ENCODE results near the gene DLX3.
A peak's percentile ranks its signal among the peaks of the same experiment; 100 is the strongest.

Gene DLX3

DNA sequence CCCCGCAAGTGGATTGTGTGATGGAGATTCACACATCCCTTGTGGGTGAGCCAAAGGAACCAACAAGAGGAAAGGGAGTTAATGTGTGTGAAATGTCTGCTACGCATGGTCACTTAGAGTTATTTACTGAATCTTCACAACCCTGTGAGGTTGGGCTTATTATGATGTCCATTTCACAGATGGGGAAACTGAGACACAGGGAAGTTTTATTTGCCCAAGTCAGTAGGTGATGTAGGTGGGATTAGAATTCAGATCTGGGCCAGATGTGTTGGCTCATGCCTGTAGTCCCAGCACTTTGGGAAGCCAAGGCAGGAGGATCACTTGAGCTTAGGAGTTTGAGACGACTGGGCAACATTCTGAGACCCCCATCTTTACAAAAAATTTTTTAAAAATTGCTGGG, 37.7 kb downstream of the DLX3 start:
- no peak for DNase-seq (ENCODE audit: low read depth in 2 of 2)

DNA sequence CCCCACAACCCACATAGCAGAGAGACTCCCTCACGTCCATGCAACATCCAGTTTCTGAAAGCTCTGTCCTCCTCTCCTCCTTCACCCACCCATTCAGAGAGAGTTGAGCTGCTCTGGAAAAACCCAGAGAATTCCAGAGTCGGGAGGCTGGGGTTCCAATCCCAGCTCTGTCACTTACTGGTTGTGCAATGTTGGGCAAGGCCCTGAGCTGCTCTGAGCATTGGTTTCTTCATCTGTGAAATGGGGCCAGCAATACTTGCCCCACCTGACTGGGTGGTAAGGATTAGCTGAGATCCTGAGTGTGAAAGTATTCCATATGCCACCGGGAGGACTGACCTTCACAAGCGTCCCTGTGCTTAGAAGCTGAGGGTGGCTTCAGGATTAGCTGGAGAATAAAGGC, 38.2 kb downstream of the DLX3 start:
- no peak for DNase-seq (ENCODE audit: low read depth in 2 of 2)

DNA sequence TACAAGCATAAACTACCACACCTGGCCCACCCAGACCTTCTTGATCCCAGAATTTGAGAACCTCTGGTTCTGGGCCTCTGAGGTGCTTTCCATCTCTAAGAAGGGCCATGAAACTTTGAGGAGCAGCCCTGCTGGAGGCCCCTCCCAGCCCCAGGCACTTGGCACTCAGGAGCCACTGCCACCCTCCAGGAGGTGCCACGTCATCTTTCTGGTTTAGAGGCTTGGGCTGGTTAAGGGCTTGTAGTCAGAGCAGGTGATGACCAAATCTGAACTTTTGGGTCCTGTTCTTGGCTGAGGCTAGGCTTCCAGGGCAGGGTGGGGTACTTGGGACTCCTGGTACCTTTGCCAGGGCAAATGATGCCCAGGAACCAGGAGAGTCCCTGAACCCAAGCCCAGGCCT, 39.9 kb downstream of the DLX3 start:
- DNase-seq (ENCODE audit: low read depth in 2 of 2), result no peak

DNA sequence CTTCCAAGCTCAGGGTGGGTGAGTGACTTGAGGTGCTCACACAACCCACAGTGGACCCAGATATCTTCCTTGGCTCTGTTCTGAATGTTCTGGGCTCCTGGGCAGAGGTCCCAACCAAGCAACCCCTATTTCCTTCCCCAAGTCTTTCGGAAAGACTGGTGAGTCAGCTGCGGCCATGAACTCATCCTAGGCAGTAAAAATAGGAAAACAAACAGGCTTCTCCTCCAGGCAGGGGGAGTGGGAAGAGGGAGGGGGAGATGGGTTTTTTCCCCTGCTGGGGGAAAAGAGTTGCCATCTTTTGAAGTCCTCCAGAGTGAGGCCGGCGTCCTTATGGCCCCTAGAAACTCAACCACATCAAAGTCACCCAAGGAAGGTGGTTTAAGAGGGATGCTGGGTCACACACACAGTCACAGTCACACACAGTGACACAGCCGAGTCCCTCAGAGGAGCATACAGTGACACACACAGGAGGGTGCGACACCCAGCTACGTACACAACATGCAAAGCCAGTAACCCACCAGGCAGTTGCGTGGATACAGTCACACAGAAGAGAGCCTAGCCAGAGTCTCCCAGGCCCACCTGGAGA, 42.0 kb downstream of the DLX3 start:
- DNase-seq (ENCODE audit: low read depth in 2 of 2), result no peak

DNA sequence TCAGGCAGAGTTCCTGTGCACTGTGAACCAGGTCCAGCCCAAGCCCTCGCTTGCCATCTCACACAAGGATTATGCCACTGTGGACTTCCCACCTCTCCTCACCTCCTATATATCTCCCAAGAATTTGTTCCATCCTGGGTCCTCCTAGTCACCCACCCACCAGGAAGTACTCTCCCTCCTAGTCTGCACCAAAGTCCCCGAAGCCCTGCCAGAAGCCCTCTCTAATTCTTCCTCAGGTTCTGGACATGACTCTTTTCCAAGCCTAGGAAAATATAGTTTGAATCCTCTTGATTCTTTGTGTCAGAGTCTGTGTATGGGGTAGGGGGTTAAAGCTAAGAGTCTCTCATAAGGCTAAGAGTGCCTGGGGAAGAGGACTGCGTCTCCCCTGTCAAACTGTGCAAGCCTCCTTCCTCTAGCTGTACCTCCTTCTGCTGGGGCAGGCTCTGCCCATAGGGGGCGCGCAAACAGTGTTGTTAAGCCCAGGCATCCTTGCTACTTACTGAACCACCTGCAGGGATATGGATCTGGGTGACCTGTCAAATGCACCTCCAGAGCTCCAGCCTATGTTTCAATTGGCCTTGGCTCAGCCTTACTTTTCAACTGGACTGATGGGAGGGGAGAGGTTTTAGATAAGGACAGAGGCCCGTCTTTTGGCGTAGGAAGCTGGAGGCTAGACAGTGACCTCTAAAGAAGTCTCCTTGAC, 42.7 kb downstream of the DLX3 start:
- DNase-seq (ENCODE audit: low read depth in 2 of 2), result peak; percentile 57 to 68

DNA sequence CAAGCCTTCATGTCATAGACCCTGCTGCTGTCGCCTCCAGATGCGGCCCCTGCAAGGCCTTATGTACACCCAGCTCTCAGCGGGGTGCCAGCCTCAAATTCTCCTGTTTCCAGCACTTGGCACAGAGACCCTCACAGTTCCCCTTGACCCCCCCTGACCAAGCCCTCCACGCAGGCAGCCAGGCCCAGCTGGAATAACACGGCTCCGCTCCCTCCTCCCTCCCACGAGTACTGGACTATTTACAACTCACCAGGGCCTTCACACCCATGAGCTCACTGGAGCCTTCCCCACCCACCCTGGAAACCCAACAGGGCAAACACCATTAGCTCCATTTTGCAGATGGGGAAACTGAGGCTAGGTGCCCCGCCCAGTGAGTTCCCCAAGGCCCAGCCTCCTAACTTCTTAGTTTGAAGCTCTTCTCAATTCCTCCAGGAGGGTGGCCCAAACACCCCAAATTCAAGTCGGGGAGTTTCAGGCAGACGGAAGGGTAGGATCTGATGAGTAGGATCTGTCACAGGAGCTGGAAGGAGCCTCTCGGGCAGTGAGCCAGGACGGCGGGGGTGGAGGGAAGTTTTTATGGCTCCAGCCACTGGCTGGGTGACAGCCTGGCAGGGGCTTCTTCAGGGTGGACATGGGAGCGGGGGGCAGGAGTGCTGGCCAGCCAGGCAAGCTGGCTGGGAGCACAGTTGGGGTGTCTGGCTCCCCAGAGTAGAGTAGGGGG, 43.5 kb downstream of the DLX3 start:
- DNase-seq (ENCODE audit: low read depth in 2 of 2), result no peak

DNA sequence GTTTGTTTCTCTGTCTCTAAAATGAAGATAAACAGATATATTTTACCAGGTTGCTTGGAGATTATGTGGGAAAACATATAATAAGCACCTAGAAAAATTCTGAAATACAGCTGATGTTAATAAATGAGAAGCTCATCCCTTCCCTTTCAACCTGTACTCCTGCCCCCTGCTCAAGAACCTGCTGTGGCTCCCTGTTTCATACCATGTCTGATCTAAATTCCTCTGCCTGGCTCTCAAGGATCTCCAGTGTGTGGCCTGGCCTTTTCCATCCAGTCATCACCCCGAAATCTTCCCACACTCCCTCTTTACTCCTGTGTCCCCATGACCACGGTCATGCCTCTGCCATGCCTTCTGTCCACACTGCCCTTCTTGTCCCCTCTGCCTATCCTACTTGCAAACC, 45.4 kb downstream of the DLX3 start:
- DNase-seq (ENCODE audit: low read depth in 2 of 2), result no peak

DNA sequence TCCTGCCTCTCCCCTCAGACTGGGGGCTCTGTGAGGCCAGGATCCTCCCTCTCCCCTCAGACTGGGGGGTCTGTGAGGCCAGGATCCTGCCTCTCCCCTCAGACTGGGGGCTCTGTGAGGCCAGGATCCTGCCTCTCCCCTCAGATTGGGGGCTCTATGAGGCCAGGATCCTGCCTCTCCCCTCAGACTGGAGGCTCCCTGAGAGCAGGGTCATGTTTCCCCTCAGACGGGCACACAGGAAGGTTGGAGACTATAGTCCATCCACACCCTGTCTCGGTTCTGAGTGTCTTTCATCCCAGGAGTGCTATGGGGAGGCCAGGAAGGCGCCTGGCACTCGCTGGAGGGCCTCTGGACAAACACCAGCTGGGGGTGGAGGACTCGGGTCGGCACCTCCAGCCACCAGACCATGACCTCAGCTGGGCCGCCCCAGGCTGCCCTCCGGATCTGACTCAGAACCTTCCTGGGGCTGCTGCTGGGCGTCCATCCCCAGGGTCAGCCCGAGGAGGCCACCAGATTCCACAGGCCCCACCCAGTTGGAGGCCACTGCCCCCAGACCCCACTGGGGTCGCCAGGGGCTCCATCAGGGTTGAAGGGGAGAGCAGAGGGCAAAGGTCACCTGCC, 48.0 kb downstream of the DLX3 start:
- DNase-seq (ENCODE audit: low read depth in 2 of 2), result no peak

DNA sequence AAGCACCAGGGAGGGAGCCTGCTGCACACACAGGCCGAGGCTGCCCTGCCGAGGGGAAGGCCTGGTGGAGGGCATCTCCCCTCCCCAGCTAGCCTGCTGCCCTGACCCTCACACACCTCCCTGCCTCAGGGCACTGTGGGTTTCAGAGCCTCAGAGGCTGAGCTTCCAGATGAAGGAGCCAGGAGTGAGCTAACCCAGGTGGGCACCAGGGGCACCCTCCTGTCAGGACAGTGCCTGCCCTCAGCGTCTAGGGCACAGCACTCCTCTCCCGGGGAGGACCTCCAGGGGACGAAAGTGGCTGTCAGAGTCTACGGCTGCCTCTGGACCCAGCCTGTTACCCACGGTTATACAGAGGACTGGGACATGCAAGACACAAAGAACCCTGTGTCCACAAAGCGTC, 48.8 kb downstream of the DLX3 start:
- no peak for DNase-seq (ENCODE audit: low read depth in 2 of 2)

DNA sequence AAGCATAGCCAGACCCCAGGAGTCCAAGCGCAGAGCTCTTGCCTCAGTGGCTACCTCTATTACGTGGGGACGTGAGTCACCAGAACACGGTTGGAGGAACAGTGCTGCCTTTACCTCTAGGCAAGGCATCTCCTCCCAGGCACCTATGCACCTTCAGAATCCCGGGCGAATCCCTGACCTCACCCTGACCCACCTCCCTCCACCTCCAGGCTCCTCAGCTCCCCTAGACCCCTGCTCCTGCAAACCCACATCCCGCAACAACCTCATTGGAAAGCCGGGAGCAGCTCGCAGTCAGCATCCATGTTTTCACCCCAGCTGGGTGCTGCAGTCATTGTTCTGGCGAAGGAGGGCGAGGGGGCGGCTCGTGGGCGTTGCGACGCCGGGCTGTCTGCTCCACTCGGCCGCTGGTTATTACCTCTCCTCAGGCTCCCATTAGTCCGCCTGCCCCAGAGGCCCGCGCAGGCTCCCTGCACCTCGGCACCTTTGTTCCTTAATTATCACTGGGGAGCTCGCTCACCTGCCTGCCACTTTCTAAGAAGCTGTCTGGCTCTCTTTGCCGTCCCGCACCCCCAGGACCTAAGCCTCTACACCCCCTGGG, 50.7 kb downstream of the DLX3 start:
- no peak for DNase-seq (ENCODE audit: low read depth in 2 of 2)

DNA sequence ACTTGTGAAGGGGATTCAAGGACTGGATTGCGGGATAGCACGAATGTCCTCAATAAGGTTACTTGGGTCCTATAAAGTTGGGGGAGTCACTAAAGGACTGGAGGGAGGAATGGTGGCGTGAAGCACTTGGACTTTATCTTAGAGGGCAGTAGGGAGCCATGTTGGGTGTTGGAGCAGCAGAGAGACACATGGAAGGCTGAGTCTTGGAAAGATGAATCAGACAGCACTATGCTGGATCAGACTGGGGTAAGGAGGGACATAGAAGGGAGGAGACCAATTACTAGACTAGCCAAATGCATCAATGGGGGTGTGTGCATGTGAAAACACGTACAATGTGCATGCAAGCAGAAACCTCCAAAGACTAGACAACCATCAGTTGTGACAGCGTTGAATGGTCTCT, 52.1 kb downstream of the DLX3 start:
- DNase-seq (ENCODE audit: low read depth in 2 of 2), result no peak

DNA sequence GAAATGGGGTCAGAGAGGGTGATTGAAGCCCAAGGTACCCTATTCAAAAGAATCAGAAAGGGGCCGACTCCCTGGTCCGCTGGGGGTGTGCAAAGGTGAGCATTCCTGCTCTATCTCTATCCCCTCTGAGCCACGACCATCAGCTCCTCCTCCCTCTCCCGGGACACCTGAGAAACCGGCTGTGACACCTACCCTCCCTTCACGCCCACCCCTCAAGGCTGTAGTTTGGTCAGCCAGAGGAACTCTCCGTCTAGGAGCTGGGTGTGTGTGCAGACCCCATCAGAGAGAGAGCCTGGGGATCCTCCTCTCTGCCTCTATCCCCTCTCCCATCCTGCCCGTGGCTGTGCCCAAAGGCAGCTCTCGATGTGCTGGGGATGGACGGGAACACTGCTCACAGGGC, 53.6 kb downstream of the DLX3 start:
- DNase-seq (ENCODE audit: low read depth in 2 of 2), result no peak
